ENCODE data around the gene MUSTN1.

GRCh38 chr3:52835766-52836470, 1.1 kb upstream of the MUSTN1 start:
- TF ChIP-seq, protein P1, sequence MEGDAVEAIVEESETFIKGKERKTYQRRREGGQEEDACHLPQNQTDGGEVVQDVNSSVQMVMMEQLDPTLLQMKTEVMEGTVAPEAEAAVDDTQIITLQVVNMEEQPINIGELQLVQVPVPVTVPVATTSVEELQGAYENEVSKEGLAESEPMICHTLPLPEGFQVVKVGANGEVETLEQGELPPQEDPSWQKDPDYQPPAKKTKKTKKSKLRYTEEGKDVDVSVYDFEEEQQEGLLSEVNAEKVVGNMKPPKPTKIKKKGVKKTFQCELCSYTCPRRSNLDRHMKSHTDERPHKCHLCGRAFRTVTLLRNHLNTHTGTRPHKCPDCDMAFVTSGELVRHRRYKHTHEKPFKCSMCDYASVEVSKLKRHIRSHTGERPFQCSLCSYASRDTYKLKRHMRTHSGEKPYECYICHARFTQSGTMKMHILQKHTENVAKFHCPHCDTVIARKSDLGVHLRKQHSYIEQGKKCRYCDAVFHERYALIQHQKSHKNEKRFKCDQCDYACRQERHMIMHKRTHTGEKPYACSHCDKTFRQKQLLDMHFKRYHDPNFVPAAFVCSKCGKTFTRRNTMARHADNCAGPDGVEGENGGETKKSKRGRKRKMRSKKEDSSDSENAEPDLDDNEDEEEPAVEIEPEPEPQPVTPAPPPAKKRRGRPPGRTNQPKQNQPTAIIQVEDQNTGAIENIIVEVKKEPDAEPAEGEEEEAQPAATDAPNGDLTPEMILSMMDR (IDR thresholded peaks at IDR 0.05) = no peak
- TF ChIP-seq POLR2A (IDR thresholded peaks at IDR 0.05) (no peak), POLR2AphosphoS5 (IDR thresholded peaks at IDR 0.05; ENCODE audit: insufficient read depth in 1 of 2, low read depth in 1 of 2) (no peak)
